Measurements from ENCODE around the gene TMEM87B.

Gene TMEM87B

GRCh38 chr2:112054847-112055729 lies at the start of gene TMEM87B:
Gene TMEM87B, plus strand, starts transcription at chr2:112055269. Its CDS starts 323 bp downstream, at chr2:112055592.
- DNase-seq, result peak; percentile 98

- no peak for DNase-seq
These were observed 49.5 kb upstream of the TMEM87B start for GRCh38 chr2:112005406-112006075.

- no peak for DNase-seq
These were observed 49.0 kb upstream of the TMEM87B start for GRCh38 chr2:112006076-112006410.

- no peak for DNase-seq
These were observed 47.6 kb upstream of the TMEM87B start for GRCh38 chr2:112007493-112007892.

GRCh38 chr2:112008910-112009485 lies 46.1 kb upstream of the TMEM87B start:
- DNase-seq, result no peak

GRCh38 chr2:112010751-112011150 lies 44.3 kb upstream of the TMEM87B start:
- DNase-seq, result no peak

- DNase-seq, result no peak
These were observed 42.5 kb upstream of the TMEM87B start for GRCh38 chr2:112012556-112012955.

GRCh38 chr2:112018846-112019245 lies 36.2 kb upstream of the TMEM87B start:
- no peak for DNase-seq

- no peak for DNase-seq
These were observed 35.5 kb upstream of the TMEM87B start for GRCh38 chr2:112019569-112019982.

GRCh38 chr2:112020561-112020960 lies 34.5 kb upstream of the TMEM87B start:
- DNase-seq, result no peak

- no peak for DNase-seq
These were observed 33.8 kb upstream of the TMEM87B start for GRCh38 chr2:112021290-112021689.

GRCh38 chr2:112021781-112022231 lies 33.3 kb upstream of the TMEM87B start:
- no peak for DNase-seq

GRCh38 chr2:112023707-112024106 lies 31.4 kb upstream of the TMEM87B start:
- no peak for DNase-seq

GRCh38 chr2:112024231-112024630 lies 30.8 kb upstream of the TMEM87B start:
- no peak for DNase-seq

GRCh38 chr2:112024896-112025491 lies 30.1 kb upstream of the TMEM87B start:
- DNase-seq, result no peak

GRCh38 chr2:112026509-112026908 lies 28.6 kb upstream of the TMEM87B start:
- DNase-seq, result no peak

GRCh38 chr2:112027767-112028166 lies 27.3 kb upstream of the TMEM87B start:
- no peak for DNase-seq

- no peak for DNase-seq
These were observed 25.9 kb upstream of the TMEM87B start for GRCh38 chr2:112029164-112029563.

GRCh38 chr2:112031473-112032223 lies 23.4 kb upstream of the TMEM87B start:
- DNase-seq, result no peak

- no peak for DNase-seq
These were observed 22.9 kb upstream of the TMEM87B start for GRCh38 chr2:112032224-112032586.

- DNase-seq, result no peak
These were observed 22.2 kb upstream of the TMEM87B start for GRCh38 chr2:112032689-112033465.

GRCh38 chr2:112033600-112033999 lies 21.5 kb upstream of the TMEM87B start:
- no peak for DNase-seq
